Measurements from ENCODE around the gene SARNP.
"Not testable (repeated sequence)": the region's sequence is repeated elsewhere in the genome, so short reads cannot be mapped to it uniquely, and the experiment has no call there.

The SARNP gene

DNA sequence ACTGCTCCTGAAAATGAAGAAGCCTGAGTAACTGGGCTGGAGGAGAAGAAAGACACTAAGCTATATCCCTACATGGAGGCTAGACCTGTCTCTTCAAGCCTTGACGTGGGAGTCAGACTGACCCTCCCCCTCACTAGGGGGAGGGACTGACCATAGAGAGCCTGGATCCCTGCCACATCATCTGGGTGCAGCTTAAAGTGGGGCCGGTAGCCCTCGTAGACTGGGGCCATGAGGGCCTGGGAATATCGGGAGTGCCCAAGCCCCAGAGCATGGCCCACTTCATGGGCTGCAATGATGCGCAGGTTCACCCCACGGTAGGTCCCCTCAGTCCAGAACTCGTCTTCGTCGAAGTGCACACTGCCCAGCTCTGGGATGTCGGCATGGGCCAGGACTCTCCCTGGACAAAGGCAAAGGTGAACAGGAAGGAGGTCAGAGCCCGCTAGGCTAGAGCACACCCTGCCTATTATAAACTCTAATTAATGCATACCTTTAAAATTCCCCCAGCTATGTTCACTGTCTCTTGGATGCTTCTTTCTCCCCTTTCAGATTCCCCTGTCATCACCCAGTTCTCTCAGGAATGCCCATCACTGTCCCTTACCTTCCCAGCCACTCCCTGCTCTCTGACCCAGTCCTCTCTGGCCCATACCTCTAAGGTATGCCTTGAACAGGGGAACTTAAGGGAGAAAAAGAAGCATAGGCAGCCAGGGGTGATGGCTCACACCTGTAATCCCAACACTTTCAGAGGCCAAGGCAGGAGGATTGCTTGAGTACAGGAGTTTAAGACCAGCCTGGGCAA lies 22.0 kb upstream of the SARNP start:
- DNase-seq (ENCODE audit: low read depth) = no peak

- DNase-seq (ENCODE audit: low read depth) = no peak
These were observed 20.8 kb upstream of the SARNP start for GRCh38 chr12:55838361-55838760.

DNA sequence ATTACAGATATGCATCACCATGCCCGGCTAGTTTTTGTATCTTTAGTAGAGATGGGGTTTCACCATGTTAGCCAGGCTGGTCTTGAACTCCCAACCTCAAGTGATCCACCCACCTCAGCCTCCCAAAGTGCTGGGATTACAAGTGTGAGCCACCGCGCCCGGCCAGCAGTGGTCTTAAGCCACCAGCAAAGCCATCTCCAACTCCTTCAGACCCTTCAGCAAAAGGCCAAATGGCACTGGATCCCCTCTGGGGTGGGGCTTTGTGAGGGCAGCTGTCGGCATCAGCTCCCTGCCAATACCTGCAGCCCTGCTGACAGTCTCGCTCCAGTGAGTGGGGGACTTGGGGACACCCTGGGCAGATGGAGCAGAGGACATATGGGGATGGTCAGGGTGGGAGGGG lies 16.9 kb upstream of the SARNP start:
- not testable (repeated sequence) for DNase-seq (ENCODE audit: low read depth)

DNA sequence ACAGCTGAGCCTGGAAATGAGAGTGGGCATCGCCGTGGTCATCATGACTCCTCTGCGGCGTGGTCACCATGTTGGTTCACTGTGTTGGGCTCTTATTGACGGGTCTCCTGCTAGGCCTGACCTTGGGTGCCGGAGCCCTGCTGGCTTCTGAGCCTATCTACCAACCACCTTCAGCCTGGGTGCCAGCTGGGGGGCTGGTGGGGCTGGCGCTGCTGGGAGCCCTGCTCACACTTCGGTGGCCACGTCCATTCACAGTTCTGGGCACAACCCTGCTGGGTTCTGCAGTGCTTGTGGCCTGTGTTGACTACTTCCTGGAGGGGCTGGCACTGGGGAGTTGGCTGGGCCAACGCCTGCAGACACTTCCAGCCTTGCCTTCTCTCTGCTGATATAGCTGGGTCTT lies 15.5 kb upstream of the SARNP start:
- no peak for DNase-seq (ENCODE audit: low read depth)

DNA sequence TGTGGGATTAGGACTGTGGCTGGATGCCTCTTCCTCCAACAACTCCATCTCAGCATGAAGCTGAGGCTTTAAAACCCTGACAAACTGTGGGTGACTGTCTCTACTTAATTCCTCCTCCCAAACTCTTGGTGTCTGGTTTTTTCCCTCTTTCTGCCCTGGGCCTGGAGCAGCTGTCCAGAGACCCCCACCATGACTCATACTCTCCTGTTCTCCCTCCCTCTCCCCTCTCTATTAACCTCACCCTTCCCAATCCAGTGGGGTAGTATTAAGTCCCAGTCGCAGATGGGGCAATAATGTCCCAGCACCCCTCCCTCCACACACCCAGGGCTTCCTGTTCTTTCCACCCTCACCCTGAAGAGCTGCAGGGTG lies 13.9 kb upstream of the SARNP start:
- DNase-seq (ENCODE audit: low read depth) = peak; percentile 8

DNA sequence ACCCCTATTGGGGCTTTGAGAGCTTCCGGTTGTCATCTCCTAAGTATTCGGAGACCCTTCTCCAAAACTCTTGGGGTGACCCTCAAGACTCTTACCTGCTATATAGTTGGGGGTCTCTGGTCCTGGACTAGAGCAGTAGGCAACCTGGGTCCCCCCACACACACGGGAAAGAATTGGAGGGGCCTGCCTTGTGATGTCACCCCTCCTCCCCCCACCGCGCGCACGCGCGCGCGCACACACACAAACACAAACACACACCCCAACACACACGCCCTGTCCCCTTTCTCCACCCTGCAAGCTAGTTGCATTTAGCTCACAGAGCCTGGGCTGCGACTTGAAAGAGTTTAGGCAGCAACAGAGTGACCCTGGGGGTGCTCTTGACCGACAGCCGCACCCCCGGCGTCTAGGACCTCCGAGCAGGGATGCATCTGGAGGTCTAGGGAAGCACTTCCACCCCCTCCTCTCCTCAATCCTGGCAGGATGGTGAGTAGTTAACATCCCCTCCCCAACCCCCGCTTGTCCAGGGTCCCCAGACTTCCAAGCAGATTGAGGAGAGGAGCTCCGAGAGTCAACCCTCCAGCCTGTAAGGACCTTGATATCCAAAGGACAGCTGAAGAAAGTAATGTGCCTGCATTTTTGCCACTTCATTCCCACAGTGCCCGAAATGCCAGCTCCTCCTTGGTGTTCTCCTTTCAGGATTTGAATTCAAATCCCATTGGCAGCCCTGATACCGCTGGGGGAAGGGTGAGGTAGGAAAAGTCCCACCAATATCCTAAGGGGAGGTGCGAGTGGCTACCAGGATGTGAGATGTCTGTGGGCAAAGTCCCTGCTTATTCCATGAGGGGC lies 13.3 kb upstream of the SARNP start:
- DNase-seq (ENCODE audit: low read depth) = peak; percentile 59

DNA sequence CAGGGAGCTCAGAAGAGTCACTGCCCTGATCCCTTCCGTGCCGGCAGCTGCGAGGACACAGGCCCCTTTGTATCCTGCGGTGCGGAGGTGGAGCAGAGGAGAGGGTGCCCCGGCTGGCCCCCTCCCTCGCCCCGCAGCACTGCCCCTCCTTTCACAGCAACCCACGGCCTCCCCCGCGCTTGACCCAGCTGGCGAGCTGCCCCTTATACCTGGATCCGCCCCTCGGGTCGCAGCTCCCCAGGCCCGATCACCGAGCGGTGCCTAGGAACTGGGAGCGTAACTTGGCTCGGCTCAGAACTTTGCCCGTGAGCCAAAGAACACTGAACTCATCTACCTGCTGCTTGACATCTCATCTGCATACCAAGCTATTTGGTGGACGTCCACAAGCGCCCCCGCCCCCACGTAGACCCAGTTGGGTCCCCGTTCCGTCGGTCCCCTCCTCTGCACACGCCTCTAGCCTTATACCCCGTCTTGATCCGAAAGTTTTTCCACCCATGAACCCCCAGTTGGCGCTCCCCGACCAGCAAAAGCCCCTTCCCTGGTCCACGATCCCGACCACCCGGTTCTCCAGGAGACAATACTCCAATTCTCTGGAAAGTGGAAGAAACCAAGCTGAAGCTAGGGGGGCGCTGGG lies 12.6 kb upstream of the SARNP start:
- DNase-seq (ENCODE audit: low read depth) = no peak

DNA sequence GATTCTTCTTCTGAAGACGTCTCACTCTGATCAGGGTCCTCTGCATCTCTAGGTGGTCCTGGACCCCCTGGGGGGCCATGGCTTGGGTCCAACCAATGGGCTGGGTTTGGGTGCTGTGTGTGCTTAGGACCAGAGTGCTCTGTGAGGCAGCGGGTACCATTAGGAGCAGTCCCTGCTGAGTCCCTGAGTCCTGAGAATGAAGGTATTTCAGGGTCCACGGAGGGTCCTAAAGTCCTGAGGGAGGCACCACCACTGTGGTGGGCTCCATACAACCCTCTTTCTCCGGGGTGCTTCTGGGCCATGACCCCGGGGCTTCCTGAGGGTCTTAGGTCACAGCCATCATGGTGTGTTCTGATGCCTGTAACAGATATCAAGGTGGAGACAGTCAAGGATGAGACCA lies 10.8 kb upstream of the SARNP start:
- DNase-seq (ENCODE audit: low read depth) = no peak

DNA sequence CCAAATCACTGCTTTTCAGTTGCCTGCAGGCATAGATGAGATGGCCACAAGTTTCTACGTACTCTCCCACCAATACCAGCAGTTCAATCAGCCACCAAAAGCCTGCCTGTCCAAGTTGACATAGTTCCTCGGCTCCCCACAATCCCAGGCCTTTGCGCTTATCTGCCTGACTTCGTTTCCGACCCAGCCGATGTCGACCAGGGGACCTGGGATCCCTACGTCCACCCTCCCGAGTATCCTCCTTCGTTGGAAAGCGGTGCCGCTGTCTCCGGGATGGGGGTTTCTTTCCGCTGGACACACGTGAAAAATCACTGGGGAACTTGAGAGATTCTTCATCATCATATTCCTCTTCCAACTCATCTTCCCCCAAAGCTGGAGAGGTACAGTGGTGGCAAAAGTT lies 10.3 kb upstream of the SARNP start:
- DNase-seq (ENCODE audit: low read depth) = no peak

GRCh38 chr12:55824726-55825125 lies 7.2 kb upstream of the SARNP start:
- no peak for DNase-seq (ENCODE audit: low read depth)

GRCh38 chr12:55823419-55823818 lies 5.9 kb upstream of the SARNP start:
- no peak for DNase-seq (ENCODE audit: low read depth)

DNA sequence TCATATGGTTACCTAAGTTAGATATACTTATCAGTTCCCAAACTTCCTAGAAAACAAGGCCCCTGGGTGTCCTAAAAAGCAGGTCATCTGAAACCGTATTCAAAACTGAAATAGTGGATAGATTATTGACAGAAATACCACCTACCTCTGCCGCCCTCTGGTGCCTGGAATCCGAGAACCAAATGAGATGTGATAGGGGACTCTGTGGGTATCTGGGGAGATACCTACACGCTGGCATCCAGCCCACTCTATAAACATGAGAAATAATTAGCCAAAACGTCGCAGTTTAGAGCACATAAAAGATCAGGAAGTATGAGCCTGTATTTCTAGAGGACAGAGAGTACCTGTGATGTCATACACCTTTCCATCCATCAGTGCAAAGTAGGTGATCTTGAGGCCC lies 4.7 kb upstream of the SARNP start:
- DNase-seq (ENCODE audit: low read depth) = no peak

GRCh38 chr12:55820679-55821078 lies 3.2 kb upstream of the SARNP start:
- peak; percentile 29 for DNase-seq (ENCODE audit: low read depth)

DNA sequence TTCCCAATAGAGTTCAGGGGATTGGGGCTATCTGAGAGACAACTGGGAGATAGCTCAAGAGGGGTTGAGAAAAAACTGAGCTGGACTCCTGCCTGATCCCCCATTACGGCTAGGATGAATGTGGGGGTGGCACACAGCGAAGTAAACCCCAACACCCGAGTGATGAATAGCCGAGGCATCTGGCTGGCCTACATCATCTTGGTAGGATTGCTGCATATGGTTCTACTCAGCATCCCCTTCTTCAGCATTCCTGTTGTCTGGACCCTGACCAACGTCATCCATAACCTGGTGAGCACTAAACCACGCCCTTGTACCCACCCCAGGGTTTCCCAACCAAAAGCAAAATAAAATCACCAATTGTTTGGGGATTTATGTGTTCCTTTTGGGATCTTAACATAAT lies 1.4 kb upstream of the SARNP start:
- DNase-seq (ENCODE audit: low read depth) = peak; percentile 11

- peak; percentile 34 for DNase-seq (ENCODE audit: low read depth)
These were observed 710 bp upstream of the SARNP start for GRCh38 chr12:55818140-55818728.

GRCh38 chr12:55816881-55817344 lies 611 bp downstream of the SARNP start:
- peak; percentile 47 for DNase-seq (ENCODE audit: low read depth)

DNA sequence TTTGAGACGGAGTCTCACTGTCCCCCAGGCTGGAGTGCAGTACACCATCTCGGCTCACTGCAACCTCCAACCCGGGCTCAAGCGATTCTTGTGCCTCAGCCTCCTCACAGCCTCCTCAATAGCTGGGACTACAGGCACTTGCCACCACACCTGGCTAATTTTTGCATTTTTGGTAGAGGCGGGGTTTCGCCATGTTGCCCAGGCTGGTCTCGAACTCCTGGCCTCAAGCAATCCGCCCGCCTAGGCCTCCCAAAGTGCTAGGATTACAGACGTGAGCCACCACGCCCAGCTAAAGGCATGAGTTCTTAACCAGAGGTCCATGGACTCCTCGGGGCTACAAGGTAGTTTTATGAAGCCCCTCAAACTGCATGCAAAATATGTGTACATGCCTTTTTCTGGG lies 2.1 kb downstream of the SARNP start:
- no peak for DNase-seq (ENCODE audit: low read depth)

DNA sequence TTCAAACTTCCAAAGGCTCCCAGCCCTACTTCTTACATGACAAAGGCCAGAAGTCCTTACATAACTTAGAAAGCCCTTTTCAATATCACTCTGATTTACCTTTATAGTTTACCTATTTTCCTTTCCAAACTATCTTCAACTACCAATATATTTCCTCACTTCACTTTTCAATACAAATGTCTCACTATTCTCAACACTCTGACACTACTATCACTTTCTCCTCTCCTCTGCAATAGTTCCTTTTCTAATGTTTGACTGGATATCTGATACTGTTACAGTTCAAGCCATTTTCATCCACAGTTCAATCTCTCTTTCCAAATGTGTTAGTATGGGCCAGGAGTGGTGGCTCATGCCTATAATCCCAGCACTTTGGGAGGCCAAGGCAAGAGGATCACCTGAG lies 3.3 kb downstream of the SARNP start:
- DNase-seq (ENCODE audit: low read depth) = no peak

DNA sequence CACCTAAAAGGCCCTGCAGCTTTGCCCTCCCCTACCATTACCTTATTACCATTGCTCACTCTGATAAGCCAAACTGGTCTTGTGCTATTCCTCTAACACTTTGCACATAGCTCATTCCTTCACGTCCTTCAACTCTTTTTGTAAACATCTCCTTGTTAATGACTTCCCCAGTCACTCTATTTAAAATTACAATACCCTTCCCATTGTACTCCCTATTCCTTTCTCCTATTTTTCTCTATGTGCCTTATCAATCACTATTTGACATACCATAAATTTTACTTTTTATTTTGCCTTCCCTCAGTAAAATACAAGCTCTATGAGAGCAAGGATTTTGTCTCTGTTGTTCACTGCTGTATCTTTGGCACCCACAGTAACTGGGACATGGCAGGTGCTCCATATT lies 5.4 kb downstream of the SARNP start:
- no peak for DNase-seq (ENCODE audit: low read depth)

DNA sequence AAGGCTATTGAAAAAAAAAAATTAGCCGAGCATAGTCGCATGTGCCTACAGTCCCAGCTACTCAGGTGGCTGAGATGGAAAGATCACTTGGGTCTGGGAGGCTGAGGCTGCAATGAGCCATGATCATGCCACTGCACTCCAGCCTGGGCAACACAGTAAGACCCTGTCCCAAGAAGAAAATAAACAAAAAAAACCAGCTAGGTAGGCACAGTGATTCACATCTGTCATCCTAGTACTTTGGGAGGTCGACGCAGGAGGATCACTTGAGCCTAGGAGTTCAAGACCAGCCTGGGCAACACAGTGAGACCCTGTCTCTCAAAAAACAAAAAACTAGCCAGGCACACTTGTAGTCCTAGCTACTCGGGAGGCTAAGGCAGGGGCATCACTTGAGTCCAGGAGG lies 8.2 kb downstream of the SARNP start:
- no peak for DNase-seq (ENCODE audit: low read depth)

- DNase-seq (ENCODE audit: low read depth) = no peak
These were observed 10.5 kb downstream of the SARNP start for GRCh38 chr12:55806982-55807381.

DNA sequence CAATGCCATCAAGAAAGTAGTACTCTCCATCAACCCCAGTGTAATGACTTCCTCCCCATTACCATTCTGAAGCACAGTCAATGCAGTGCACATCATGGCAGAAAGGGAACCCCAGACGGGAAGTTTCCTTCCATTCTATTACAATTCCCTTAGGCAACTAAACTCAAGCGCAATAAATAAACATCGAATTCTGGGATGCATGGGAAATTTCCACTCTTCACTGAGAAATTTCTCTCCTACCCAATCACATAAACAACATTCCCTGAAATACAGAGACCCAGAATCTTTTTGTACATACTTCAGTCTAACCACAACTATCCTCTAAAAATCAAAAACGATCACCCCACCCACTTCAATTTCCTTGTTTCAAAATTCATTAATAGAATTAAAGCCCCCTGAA lies 20.0 kb downstream of the SARNP start:
- DNase-seq (ENCODE audit: low read depth) = peak; percentile 10

DNA sequence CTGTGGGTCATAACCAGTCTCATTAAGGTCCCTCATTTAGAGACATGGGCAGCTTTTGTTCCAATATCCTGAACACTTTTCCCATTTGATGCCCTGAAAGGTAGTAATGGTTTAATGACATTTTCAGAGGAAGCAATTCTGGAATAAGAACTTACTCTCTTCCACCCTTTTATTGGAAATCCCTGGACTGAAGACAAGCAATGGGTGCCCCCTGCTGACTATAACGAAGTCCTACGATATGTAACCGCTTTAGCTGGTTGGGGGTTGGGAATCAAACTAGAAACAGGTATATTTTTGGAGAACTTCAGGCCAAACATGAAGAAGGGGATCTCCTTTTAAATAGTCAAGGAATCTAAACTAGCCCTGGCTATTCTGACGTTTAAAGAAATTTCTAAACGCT lies 20.5 kb downstream of the SARNP start:
- DNase-seq (ENCODE audit: low read depth) = peak; percentile 64
